ENCODE results near the gene TIFAB.
A peak's percentile ranks its signal among the peaks of the same experiment; 100 is the strongest.

The TIFAB gene

DNA sequence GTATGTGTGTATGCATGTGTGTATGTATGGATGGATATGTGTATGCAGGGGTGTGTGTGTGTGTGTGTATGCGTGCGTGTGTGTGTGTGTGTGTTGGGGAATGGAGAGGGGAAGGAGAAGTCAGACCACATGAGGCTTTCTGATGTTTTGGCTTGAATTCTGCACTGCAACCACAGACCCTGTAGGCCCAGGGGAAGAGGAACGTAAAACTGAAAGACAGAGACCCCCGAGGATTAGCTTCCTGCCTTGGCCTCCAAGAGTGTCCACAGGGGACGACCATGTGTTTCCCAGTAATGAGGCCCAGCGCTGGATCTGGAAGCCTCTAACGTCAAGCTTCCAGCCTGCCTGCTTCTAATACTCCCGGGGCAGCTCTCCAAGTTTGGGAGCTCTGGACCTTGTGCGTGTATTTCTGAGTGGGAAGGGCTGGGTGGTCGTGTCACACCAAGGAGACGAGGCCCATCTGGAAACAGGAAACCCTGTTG lies 10.8 kb downstream of the TIFAB start:
- no peak for DNase-seq

GRCh38 chr5:135440916-135441315 lies 11.2 kb downstream of the TIFAB start:
- no peak for DNase-seq

- DNase-seq = no peak
Measured at GRCh38 chr5:135439231-135440205, 12.6 kb downstream of the TIFAB start.

DNA sequence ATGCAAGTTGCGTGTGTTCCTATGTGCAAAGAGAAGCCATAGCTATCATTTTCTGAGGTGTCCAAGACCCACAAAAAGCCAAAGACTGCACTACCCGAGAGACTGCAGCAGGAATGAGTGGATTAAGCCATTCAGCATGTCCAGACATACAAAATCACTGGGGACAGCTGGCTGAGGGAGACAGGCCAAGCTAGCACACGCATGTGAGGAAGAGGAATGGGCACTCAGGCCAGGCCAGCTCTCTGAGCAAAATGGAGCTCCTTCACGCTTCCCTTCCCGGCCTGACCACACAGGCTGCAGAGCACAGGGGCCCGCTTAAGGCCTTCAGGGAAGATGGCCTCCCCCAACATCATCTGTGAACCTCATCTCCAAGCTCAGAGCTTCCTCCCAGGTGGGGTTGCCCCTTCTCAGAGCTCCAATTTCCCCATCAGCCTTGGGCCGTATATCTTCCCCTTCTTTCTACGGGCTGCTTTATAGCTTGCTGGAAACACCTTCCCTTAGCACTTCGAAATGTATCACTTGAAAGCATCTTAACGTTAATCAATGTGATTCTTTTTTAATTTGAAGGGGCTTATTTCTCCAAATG lies 13.4 kb downstream of the TIFAB start:
- DNase-seq = no peak

GRCh38 chr5:135437796-135438560 lies 14.2 kb downstream of the TIFAB start:
- peak; percentile 52 for DNase-seq

- DNase-seq = no peak
Measured at GRCh38 chr5:135437422-135437795, 14.7 kb downstream of the TIFAB start.

DNA sequence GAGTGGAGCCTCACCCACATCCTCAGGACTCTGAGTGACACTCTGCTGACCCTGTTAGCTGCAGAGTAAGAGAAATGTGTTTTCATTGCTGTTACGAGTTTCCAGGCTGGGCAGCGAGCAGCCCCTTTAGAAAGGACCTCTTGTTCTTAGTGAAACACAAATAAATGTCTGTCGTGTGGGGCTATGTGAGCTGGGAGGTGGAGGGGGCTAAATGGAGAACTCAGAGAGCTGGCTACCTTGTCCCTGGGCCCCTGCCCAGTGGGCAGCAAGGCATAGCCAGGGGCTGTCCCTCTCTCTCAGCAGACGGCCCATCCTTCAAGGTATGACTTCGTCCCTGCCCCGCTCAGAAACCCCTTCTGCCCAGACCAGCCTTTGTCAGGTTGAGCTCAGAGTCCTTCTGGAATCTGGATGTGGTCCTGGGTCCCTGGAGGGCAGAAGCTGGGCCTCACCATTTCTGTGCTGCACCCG lies 15.2 kb downstream of the TIFAB start:
- no peak for DNase-seq

- no peak for DNase-seq
Measured at GRCh38 chr5:135435467-135436330, 16.5 kb downstream of the TIFAB start.

DNA sequence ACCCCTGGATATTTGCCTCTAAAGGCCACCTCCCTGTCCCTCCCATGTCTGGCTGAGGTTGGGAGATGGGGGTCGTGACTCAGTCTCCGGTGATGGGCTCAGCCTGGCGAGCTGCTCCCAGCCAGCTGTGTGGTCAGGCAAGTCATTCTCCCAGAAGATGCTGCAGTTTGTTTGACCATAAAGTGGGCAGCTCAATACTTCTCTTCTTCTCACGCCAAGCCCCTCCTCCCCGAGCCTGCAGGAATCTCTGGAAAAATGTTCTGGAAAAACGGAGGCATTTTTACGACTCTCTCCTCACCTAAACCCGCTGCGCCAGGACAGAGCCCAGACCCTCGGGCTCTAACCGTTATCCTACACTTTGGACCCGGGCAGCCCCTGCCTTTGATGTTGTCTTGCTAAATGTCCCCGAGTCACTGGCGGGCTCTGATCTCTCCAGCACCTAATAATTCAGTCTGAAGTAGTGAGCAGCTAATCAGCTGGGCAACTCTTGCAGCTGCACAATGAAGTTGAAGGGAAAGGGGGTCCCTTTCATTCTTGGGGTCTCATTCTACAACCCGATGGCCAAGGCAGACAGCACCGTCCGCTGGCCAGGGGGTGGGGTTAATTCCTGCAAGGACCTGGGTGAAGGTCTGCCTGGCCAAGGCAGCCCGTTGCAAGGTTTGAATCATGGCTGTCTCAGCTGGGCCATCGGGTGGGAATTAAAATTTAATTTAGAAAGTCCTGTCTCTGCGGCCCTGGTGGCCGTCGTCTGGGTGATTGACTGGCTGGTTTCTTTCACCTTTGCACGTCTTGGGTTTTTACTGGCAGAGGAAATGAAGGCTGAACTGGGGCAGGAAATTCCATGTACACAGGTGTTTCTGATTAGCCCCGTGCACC lies 17.3 kb downstream of the TIFAB start:
- no peak for DNase-seq

DNA sequence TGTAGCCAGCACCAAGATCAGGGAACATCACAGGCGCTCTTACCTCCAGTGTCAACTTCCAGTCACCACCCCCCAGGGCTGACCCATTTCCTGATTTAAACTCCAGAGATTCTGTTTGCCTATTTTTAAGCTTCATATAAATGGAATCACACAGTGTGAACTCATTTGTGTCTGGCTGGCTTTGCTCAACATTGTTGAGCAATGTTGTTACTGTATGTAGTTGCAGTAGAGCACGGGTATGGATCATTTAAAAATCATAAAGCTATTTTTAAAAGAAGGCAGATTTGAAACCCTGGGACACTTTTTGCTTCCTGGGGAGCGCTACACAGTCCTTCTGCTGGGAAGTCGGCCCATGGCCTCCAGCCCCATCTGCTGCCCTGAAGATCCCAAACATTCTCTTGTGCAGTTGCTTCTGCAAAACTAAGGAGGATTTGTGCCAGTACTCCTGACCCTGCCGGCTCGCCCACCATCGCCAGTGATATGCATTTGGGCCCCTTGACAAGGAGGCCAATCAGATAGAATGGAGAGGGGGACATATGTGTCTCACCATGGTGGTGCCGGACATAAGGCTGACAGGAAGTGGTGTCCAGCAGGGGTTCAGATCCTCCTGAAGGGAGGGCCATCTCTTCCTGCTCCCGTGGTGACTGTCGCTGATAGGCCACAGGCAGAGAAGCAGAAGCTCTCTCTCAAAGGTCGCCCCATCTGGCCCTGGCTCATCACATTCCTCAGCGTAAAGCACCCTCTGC lies 18.3 kb downstream of the TIFAB start:
- DNase-seq = no peak

GRCh38 chr5:135432113-135432512 lies 20.0 kb downstream of the TIFAB start:
- no peak for DNase-seq

- no peak for DNase-seq
Measured at GRCh38 chr5:135430135-135430437, 22.1 kb downstream of the TIFAB start.

GRCh38 chr5:135429301-135430134 lies 22.6 kb downstream of the TIFAB start:
- no peak for DNase-seq

DNA sequence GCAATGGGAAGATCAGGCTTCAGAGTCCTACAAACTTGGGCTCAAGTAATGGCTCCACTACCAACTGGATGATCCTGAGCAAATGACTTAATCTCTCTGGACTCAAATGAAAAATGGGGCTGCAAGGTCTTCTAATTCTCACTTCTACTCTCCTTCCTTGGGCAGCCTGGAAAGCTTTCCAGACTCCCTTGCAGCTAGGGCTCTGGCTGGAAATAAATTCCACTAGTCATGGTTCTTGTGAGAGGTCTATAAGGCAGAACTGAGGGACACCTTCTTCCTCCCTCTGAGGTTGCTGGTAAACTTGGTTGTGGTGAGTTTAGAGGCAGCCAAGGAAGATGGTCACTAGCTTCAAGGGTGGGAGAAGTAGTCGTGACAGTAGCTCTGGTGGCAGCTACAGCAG lies 23.6 kb downstream of the TIFAB start:
- DNase-seq = no peak

DNA sequence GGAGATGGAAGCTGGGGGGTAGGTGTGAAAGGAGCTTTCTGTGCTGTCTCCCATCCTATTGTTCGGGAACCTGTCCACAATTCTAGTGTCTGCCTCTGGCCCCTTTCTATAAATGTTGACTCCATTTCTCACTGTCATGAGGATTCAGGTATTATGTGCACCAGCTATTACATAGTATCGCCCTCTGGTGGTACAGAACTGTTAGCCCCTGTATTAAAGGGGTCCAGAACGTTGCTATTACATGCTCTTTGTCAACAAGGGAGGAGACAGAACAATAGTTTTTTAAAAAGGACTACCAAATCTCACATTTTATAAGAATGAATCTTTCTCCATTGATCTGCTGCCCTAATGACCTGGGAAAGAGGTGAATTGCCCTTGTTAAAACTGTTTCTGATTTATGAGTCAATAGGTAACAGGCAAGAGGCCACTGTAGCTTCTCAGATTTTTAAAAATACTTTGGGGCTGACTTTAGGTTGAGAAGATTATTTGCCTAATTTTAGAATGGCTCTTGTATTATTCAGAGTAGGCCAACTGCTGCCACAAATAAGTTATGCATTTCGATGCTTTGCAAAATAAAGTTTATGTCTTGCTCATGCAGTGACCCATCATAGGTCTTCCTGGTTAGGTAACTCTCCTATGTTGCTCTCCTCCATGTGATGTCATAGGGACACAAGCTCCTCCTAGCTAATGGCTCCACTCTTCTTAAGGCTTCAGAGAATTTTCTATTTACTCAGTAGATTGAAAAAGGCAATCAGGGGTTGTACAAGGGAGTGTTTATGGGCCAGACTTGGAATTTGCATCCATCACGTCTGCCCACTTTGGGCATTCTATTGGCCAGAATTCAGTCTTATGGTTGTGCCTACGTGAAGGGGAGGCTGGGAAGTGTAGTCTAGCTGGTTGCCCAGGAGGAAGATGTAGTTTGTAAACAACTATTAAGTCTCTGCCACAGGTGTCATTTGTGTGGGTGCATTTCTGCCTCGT lies 25.8 kb downstream of the TIFAB start:
- peak; percentile 72 for DNase-seq

GRCh38 chr5:135425641-135426040 lies 26.5 kb downstream of the TIFAB start:
- no peak for DNase-seq

GRCh38 chr5:135423846-135424168 lies 28.3 kb downstream of the TIFAB start:
- no peak for DNase-seq

DNA sequence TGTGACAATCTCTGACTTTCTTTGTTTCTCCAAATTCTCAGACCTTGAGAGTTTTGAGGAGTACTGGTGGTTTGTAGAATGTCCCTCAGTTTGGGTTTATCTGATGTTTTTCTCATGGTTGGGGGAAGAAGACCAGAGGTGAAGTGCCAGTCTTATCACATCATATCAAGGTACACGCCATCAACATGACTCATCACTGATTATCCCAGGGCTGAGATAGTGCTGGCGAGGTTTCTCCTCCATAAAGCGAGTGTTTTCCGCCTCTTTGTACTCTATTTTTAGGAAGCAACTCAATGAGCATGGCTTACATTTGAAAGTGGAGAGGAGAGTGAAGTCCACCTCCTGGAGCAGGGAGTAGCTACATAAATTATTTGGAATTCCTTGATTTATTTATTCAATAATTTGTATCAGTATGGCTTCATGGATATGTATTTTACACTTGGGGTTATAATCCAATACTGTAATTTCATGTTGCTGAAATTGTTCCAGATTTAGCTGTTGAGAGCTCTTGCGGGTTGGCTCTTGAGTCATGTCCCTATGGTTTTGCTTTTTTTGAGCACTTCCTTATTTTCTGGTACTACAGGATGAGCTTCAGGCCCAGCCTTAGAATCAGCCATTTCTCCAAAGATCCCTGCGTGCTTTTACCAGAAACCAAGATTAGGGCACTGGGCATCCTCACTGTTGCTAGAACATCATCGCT lies 28.9 kb downstream of the TIFAB start:
- no peak for DNase-seq
